ENCODE data around the gene LZTS2.
A peak's percentile ranks its signal among the peaks of the same experiment; 100 is the strongest.

Gene LZTS2

GRCh38 chr10:101014966-101015581, 15.5 kb downstream of the LZTS2 start:
- DNase-seq (ENCODE audit: low read depth in 2 of 2) = peak; percentile 71 to 73

GRCh38 chr10:101015582-101015973, 16.0 kb downstream of the LZTS2 start:
- DNase-seq (ENCODE audit: low read depth in 2 of 2) = no peak

- no peak for DNase-seq (ENCODE audit: low read depth in 2 of 2)
Measured at GRCh38 chr10:101016814-101017213, 17.2 kb downstream of the LZTS2 start.

- DNase-seq (ENCODE audit: low read depth in 2 of 2) = no peak
Measured at GRCh38 chr10:101018118-101018599, 18.6 kb downstream of the LZTS2 start.

- peak in 1 of 2 experiments; percentile 49 for DNase-seq (ENCODE audit: low read depth in 2 of 2)
Measured at GRCh38 chr10:101018600-101019439, 19.2 kb downstream of the LZTS2 start.

GRCh38 chr10:101019440-101019703, 19.8 kb downstream of the LZTS2 start:
- no peak for DNase-seq (ENCODE audit: low read depth in 2 of 2)

GRCh38 chr10:101020427-101021075, 20.9 kb downstream of the LZTS2 start:
- DNase-seq (ENCODE audit: low read depth in 2 of 2) = no peak

- no peak for DNase-seq (ENCODE audit: low read depth in 2 of 2)
Measured at GRCh38 chr10:101021239-101021638, 21.6 kb downstream of the LZTS2 start.

- no peak for DNase-seq (ENCODE audit: low read depth in 2 of 2)
Measured at GRCh38 chr10:101021692-101022251, 22.2 kb downstream of the LZTS2 start.

GRCh38 chr10:101022967-101023705, 23.5 kb downstream of the LZTS2 start:
- DNase-seq (ENCODE audit: low read depth in 2 of 2) = no peak

GRCh38 chr10:101027106-101027720, 27.6 kb downstream of the LZTS2 start:
- no peak for DNase-seq (ENCODE audit: low read depth in 2 of 2)

GRCh38 chr10:101028446-101029337, 29.1 kb downstream of the LZTS2 start:
- DNase-seq (ENCODE audit: low read depth in 2 of 2) = no peak

- no peak for DNase-seq (ENCODE audit: low read depth in 2 of 2)
Measured at GRCh38 chr10:101029520-101030295, 30.1 kb downstream of the LZTS2 start.

- no peak for DNase-seq (ENCODE audit: low read depth in 2 of 2)
Measured at GRCh38 chr10:101030496-101031127, 31.0 kb downstream of the LZTS2 start.

GRCh38 chr10:101031128-101031795, 31.7 kb downstream of the LZTS2 start, which contains the start of the genes PDZD7 and SFXN3:
Gene PDZD7, minus strand, starts transcription at chr10:101031129. Its CDS starts 910 bp downstream, at chr10:101030219.
Gene SFXN3, plus strand, starts transcription at chr10:101031234. Its CDS starts 3,461 bp downstream, at chr10:101034695.
- peak; percentile 87 for DNase-seq (ENCODE audit: low read depth in 2 of 2)

- DNase-seq (ENCODE audit: low read depth in 2 of 2) = no peak
Measured at GRCh38 chr10:101031796-101032636, 32.4 kb downstream of the LZTS2 start.

GRCh38 chr10:101032637-101033224, 33.1 kb downstream of the LZTS2 start:
- peak in 1 of 2 experiments; percentile 66 for DNase-seq (ENCODE audit: low read depth in 2 of 2)
